DOHH2 (cell line): ENCODE data around the gene UNC93B1.

Experiments used
- H3F3A ChIP-seq: fragments of 200-600 bp; sonication (generic), shearing (Covaris generic); 2 replicates; pipeline ENCODE4 v1.6.0; 2016; ENCODE audit warnings: antibody characterized with exemption, mild to moderate bottlenecking; ENCODE audit not compliant: control insufficient read depth, insufficient read depth
- H3K27ac ChIP-seq: fragments of 200-600 bp; sonication (generic); 2 replicates; pipeline ENCODE4 v1.5.1; 2014; ENCODE audit warnings: low read depth, mild to moderate bottlenecking, low read length, moderate library complexity
- H3K27me3 ChIP-seq: fragments of 200-600 bp; sonication (generic); 2 replicates; pipeline ENCODE4 v1.6.1; 2014; ENCODE audit warnings: mild to moderate bottlenecking, low read length, mixed read lengths; ENCODE audit not compliant: control insufficient read depth
- H3K36me3 ChIP-seq: fragments of 200-600 bp; sonication (generic); 2 replicates; pipeline ENCODE4 v1.6.1; 2014; ENCODE audit warnings: mild to moderate bottlenecking, low read length, moderate library complexity, mixed read lengths; ENCODE audit not compliant: control insufficient read depth
- H3K4me1 ChIP-seq: fragments of 200-600 bp; sonication (generic); 2 replicates; pipeline ENCODE4 v1.6.1; 2014; ENCODE audit warnings: mild to moderate bottlenecking, low read length, mixed read lengths; ENCODE audit not compliant: control insufficient read depth
- H3K4me2 ChIP-seq: fragments of 200-600 bp; sonication (generic); 2 replicates; pipeline ENCODE4 v1.6.0; 2014; ENCODE audit warnings: mild to moderate bottlenecking, low read length, moderate library complexity
- H3K4me3 ChIP-seq: fragments of 200-600 bp; sonication (generic); 2 replicates; pipeline ENCODE4 v1.5.1; 2014; ENCODE audit warnings: mild to moderate bottlenecking, low read length, mixed read lengths
- H3K79me2 ChIP-seq: fragments of 200-600 bp; sonication (generic); 2 replicates; pipeline ENCODE4 v1.6.1; 2014; ENCODE audit warnings: mild to moderate bottlenecking, low read length, mixed read lengths; ENCODE audit not compliant: control insufficient read depth
- H3K9me2 ChIP-seq: fragments of 200-600 bp; sonication (generic); replicated peaks from 2 replicates; pipeline ENCODE4 v1.6.1; 2014; ENCODE audit warnings: mild to moderate bottlenecking, low read length, mixed read lengths; ENCODE audit not compliant: control insufficient read depth
- H3K9me3 ChIP-seq: fragments of 200-600 bp; sonication (generic); 2 replicates; pipeline ENCODE4 v1.6.1; 2014; ENCODE audit warnings: antibody characterized with exemption, low read length, mixed read lengths; ENCODE audit not compliant: control insufficient read depth, insufficient read depth
- H4K20me1 ChIP-seq: fragments of 200-600 bp; sonication (generic); 2 replicates; pipeline ENCODE4 v1.6.0; 2014; ENCODE audit warnings: low read depth, mild to moderate bottlenecking, antibody characterized with exemption, low read length, moderate library complexity; ENCODE audit not compliant: control insufficient read depth, insufficient read depth
- EZH2phosphoT487 ChIP-seq: fragments of 200-600 bp; sonication (generic); IDR thresholded peaks from 2 replicates; pipeline ENCODE4 v1.6.1; 2017; ENCODE audit warnings: borderline replicate concordance, mild to moderate bottlenecking, antibody characterized with exemption, low read length, moderate library complexity, mixed read lengths
- TF ChIP-seq, protein P1 (sequence below): fragments of 200-600 bp; sonication (generic); IDR thresholded peaks from one replicate; pipeline ENCODE4 v1.5.1; 2014; ENCODE audit warnings: antibody characterized with exemption, mild to moderate bottlenecking, low read depth, low read length; ENCODE audit not compliant: poor library complexity, severe bottlenecking

The UNC93B1 gene

DNA sequence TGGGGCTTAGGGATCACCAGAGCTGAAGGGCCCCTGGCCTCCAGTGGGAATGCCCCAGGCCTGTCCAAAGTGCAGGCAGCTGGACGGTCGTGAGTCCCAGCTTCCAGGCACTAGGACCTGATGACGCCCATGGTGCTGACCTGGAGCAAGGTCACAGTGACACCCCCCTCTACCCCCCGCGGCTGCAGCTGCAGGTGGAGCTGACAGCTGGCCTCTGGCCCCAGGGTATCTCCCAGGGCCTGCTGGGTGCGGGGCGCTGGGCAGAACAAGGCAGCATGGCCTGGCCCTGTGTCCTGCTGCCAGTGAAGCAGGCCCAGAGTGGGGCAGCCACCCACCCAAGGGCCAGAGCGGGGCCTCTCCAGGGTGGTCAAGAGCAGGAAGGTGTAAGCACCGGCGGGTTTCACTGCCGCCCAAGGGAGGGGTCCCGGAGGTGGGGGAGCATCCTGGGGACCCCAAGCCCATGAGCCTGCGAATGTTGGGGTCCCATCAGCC is 34.4 kb upstream of the UNC93B1 start:
- TF ChIP-seq, protein P1, sequence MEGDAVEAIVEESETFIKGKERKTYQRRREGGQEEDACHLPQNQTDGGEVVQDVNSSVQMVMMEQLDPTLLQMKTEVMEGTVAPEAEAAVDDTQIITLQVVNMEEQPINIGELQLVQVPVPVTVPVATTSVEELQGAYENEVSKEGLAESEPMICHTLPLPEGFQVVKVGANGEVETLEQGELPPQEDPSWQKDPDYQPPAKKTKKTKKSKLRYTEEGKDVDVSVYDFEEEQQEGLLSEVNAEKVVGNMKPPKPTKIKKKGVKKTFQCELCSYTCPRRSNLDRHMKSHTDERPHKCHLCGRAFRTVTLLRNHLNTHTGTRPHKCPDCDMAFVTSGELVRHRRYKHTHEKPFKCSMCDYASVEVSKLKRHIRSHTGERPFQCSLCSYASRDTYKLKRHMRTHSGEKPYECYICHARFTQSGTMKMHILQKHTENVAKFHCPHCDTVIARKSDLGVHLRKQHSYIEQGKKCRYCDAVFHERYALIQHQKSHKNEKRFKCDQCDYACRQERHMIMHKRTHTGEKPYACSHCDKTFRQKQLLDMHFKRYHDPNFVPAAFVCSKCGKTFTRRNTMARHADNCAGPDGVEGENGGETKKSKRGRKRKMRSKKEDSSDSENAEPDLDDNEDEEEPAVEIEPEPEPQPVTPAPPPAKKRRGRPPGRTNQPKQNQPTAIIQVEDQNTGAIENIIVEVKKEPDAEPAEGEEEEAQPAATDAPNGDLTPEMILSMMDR, result no peak
- TF ChIP-seq EZH2phosphoT487, result no peak
- Histone ChIP-seq H3K4me3 (peak overlapping the region; percentile 88), H3K27ac (peak overlapping the region; percentile 56), H3F3A (peaks cover 8% of the 10 kb centered on the region), H3K9me3 (no peaks in the 10 kb centered on the region), H3K79me2 (peaks cover 19% of the 10 kb centered on the region), H3K4me2 (peak overlapping the region; percentile 93), H3K4me1 (peaks cover 32% of the 10 kb centered on the region), H4K20me1 (no peaks in the 10 kb centered on the region), H3K36me3 (peaks cover 18% of the 10 kb centered on the region), H3K9me2 (no peaks in the 10 kb centered on the region), H3K27me3 (no peaks in the 10 kb centered on the region)

DNA sequence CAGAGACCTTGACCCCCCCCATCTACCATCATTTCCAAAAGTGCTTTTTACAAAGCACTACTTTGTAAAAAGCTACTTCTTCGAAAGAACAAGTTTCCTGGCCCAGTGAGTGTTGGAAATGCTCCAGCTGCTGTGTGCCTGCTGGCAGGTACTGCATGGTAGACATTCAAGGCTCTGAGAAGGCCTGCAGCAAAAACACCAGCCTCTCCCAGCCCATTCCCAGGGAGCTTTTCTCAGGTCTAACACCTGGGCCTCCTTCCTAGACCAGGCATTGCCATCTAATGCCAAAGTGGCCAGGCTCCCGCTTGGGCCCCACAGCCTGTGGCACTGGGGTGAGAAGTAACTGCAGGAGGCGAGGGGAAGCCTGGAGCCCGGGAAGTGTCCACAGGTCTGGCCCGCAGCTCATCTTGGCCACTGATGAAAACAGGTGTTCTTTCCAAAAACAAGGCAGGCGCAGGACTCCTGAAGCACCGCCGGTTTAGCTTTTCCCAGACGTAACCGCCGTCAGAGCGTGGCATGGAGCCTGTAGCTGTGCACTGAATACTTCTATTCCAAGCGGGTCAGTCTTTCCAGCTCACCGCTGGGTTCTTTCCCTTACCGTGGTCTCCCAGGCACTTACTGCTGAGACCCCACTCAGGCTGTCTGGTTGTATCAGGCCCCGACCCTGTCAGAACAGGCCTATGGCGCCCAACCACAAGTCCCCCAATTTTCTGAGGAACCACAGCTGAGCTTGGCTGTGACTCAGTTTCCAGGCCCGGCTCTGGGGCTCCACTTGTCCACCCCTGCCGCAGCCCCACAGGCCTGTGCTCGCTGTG is 33.7 kb upstream of the UNC93B1 start:
- Histone ChIP-seq H3K4me1 (peaks cover 32% of the 10 kb centered on the region), H3K27me3 (no peaks in the 10 kb centered on the region), H3K4me3 (peak overlapping the region; percentile 88; the same call in 1 of the 2 replicates), H4K20me1 (no peaks in the 10 kb centered on the region), H3K9me2 (no peaks in the 10 kb centered on the region), H3K9me3 (no peaks in the 10 kb centered on the region), H3K4me2 (peak overlapping the region; percentile 93), H3F3A (peaks cover 8% of the 10 kb centered on the region), H3K36me3 (peaks cover 24% of the 10 kb centered on the region), H3K27ac (no peak overlapping the region), H3K79me2 (peaks cover 22% of the 10 kb centered on the region)
- TF ChIP-seq EZH2phosphoT487, result no peak
- TF ChIP-seq, protein P1, result no peak

DNA sequence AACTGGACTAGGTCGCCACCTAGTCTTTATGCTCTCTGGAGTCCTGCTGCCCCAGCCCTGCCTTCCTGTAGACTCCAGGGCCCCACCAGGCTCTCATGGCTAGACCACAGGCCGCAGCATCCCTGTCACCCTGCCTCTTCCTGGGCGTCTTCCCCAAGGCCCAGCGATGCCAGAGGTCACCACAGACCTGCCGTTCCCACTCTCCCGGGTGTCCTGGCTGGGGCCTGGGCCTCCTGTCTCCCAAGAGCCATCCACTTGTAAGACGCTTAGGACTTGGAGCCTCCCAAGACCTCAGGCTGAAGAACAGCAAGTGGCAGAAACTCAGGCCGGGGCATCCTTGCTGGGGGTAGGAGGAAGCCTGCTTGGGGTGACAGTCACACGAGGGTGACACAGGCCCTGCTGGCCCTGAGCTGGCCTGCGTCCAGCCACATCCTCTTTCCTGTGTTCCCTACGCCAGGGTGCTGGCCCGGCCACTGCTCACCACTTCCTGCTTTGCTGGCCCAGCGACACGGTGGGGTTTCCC is 32.9 kb upstream of the UNC93B1 start:
- Histone ChIP-seq H3K27ac (no peak overlapping the region), H3K4me3 (no peak overlapping the region), H3K36me3 (peaks cover 33% of the 10 kb centered on the region), H3K79me2 (peaks cover 31% of the 10 kb centered on the region), H3K27me3 (no peaks in the 10 kb centered on the region), H3K9me2 (no peaks in the 10 kb centered on the region), H4K20me1 (no peaks in the 10 kb centered on the region), H3K4me2 (no peak overlapping the region), H3F3A (peaks cover 8% of the 10 kb centered on the region), H3K4me1 (peaks cover 35% of the 10 kb centered on the region), H3K9me3 (no peaks in the 10 kb centered on the region)
- TF ChIP-seq EZH2phosphoT487, result no peak
- TF ChIP-seq, protein P1, result no peak
